IMR-90 (cell line): Measurements from ENCODE around the gene RGS3. TPM values are rescaled to one million over a fixed set of nuclear protein-coding genes. Genes with fewer than 3 reads are reported as not detected.
A peak's percentile ranks its signal among the peaks of the same experiment; 100 is the strongest.

Experiments
- ATAC-seq: fragments of 200-7000 bp; cut with Tn5 transposase; 2 replicates; pipeline ENCODE4 v1.9.1; 2020; ENCODE audit warnings: low read depth, mild to moderate bottlenecking, moderate library complexity
- BruUV-seq: library from RNA; stranded (reverse); fragments of 400-500 nt; replicated peaks from 2 replicates; lab custom pipeline; 2021; lab: Mats Ljungman, UMichigan
- CTCF ChIA-PET: fragments of 300-600 bp; formaldehyde crosslinking; extraction: SDS; loops from one replicate; lab custom pipeline; 2021; ENCODE audit warnings: antibody characterized with exemption; lab: Yijun Ruan, JAX
- POLR2A ChIA-PET: fragments of 300-600 bp; sonication (Branson Sonifier 250); formaldehyde crosslinking; loops from one replicate; lab custom pipeline; 2022; ENCODE audit warnings: antibody characterized with exemption; ENCODE audit not compliant: unreplicated experiment; lab: Charles Lee
- DNase-seq: peaks from one replicate; pipeline ENCODE4 v3.0.0; 2013
- H2AFZ ChIP-seq: replicated peaks from 2 replicates; pipeline ENCODE3; 2013; ENCODE audit warnings: low read length, mild to moderate bottlenecking; ENCODE audit not compliant: poor library complexity
- H2AK5ac ChIP-seq: 2 replicates; pipeline ENCODE4 v1.6.1; 2013; ENCODE audit warnings: low read depth, low read length, inconsistent platforms
- H2AK9ac ChIP-seq: replicated peaks from 2 replicates; pipeline ENCODE3; 2013; ENCODE audit warnings: mild to moderate bottlenecking, low read depth, low read length, moderate library complexity; ENCODE audit not compliant: poor library complexity
- H2BK120ac ChIP-seq: 2 replicates; pipeline ENCODE4 v1.6.1; 2013; ENCODE audit warnings: low read depth, low read length, inconsistent platforms
- H2BK15ac ChIP-seq: 3 replicates; pipeline ENCODE4 v1.6.1; 2013; ENCODE audit warnings: low read depth, low read length, inconsistent platforms
- H2BK20ac ChIP-seq: 2 replicates; pipeline ENCODE4 v1.6.1; 2013; ENCODE audit warnings: low read depth, mild to moderate bottlenecking, inconsistent platforms, low read length, moderate library complexity
- H2BK5ac ChIP-seq: 2 replicates; pipeline ENCODE4 v1.6.1; 2013; ENCODE audit warnings: mild to moderate bottlenecking, low read depth, low read length, inconsistent platforms; ENCODE audit not compliant: poor library complexity, severe bottlenecking
- H3K14ac ChIP-seq: replicated peaks from 2 replicates; pipeline ENCODE4 v1.6.1; 2013; ENCODE audit warnings: low read depth, low read length, inconsistent platforms
- H3K18ac ChIP-seq: 2 replicates; pipeline ENCODE4 v1.6.1; 2013; ENCODE audit warnings: low read depth, low read length, control low read depth
- H3K23ac ChIP-seq: 2 replicates; pipeline ENCODE4 v1.6.1; 2013; ENCODE audit warnings: low read depth, low read length, inconsistent platforms
- H3K27ac ChIP-seq: 2 replicates; pipeline ENCODE4 v1.5.1; 2013; ENCODE audit warnings: mild to moderate bottlenecking, control low read depth, low read length; ENCODE audit not compliant: insufficient read depth
- H3K27me3 ChIP-seq: 2 replicates; pipeline ENCODE4 v1.6.1; 2013; ENCODE audit warnings: low read length; ENCODE audit not compliant: control insufficient read depth, insufficient read depth
- H3K36me3 ChIP-seq: 2 replicates; pipeline ENCODE4 v1.6.1; 2013; ENCODE audit warnings: low read length, mixed read lengths; ENCODE audit not compliant: control insufficient read depth, insufficient read depth
- H3K4ac ChIP-seq: 2 replicates; pipeline ENCODE4 v1.6.1; 2013; ENCODE audit warnings: low read depth, low read length, inconsistent platforms
- H3K4me1 ChIP-seq: 2 replicates; pipeline ENCODE4 v1.6.1; 2013; ENCODE audit warnings: low read length, mixed read lengths; ENCODE audit not compliant: control insufficient read depth, insufficient read depth
- H3K4me2 ChIP-seq: 2 replicates; pipeline ENCODE4 v1.6.1; 2013; ENCODE audit warnings: low read depth, mild to moderate bottlenecking, control low read depth, low read length, moderate library complexity
- H3K4me3 ChIP-seq: 2 replicates; pipeline ENCODE4 v1.5.1; 2013; ENCODE audit warnings: low read depth, mild to moderate bottlenecking, control low read depth, low read length, moderate library complexity; ENCODE audit not compliant: insufficient read depth
- H3K56ac ChIP-seq: 2 replicates; pipeline ENCODE4 v1.6.1; 2013; ENCODE audit warnings: low read length, inconsistent platforms; ENCODE audit not compliant: insufficient read depth; ENCODE audit errors: extremely low read depth
- H3K79me1 ChIP-seq, 2 experiments: 2 replicates each; pipeline ENCODE4 v1.6.1; 2013; ENCODE audit warnings: low read length in 2 of 2, inconsistent platforms in 1 of 2, low read depth in 1 of 2
- H3K9ac ChIP-seq: 2 replicates; pipeline ENCODE4 v1.6.1; 2013; ENCODE audit warnings: low read depth, low read length, control low read depth
- H3K9me1 ChIP-seq: 2 replicates; pipeline ENCODE4 v1.6.1; 2013; ENCODE audit warnings: low read length, inconsistent platforms; ENCODE audit not compliant: insufficient read depth
- H3K9me3 ChIP-seq: 2 replicates; pipeline ENCODE4 v1.6.1; 2013; ENCODE audit warnings: low read length; ENCODE audit not compliant: control insufficient read depth, insufficient read depth
- H4K20me1 ChIP-seq: 2 replicates; pipeline ENCODE4 v1.6.1; 2013; ENCODE audit warnings: low read length, inconsistent platforms; ENCODE audit not compliant: insufficient read depth
- H4K5ac ChIP-seq: 2 replicates; pipeline ENCODE4 v1.6.1; 2013; ENCODE audit warnings: mild to moderate bottlenecking, low read depth, low read length, control low read depth
- H4K8ac ChIP-seq, 2 experiments: 2 replicates each; pipeline ENCODE4 v1.6.1; 2013; ENCODE audit warnings: low read depth in 2 of 2, low read length in 2 of 2, control low read depth in 1 of 2, inconsistent platforms in 1 of 2
- H4K91ac ChIP-seq: 2 replicates; pipeline ENCODE4 v1.6.1; 2013; ENCODE audit warnings: low read depth, low read length, inconsistent platforms; ENCODE audit not compliant: insufficient read depth
- BHLHE40 ChIP-seq: fragments of 150-350 bp; IDR thresholded peaks from 2 replicates; pipeline ENCODE4 v1.6.1; 2016; ENCODE audit warnings: mild to moderate bottlenecking, low read depth, low read length
- CHD1 ChIP-seq: IDR thresholded peaks from 2 replicates; pipeline ENCODE4 v1.6.1; 2012; ENCODE audit warnings: low read depth, low read length, improper control_type of control experiment
- MAFK ChIP-seq: IDR thresholded peaks from 2 replicates; pipeline ENCODE4 v1.6.1; 2012; ENCODE audit warnings: low read depth, low read length, improper control_type of control experiment
- MAZ ChIP-seq: IDR thresholded peaks from 2 replicates; pipeline ENCODE4 v1.6.1; 2012; ENCODE audit warnings: low read depth, mild to moderate bottlenecking, low read length, improper control_type of control experiment, moderate library complexity, borderline replicate concordance
- MXI1 ChIP-seq: IDR thresholded peaks from 2 replicates; pipeline ENCODE4 v1.6.1; 2012; ENCODE audit warnings: low read depth, mild to moderate bottlenecking, low read length, moderate library complexity, borderline replicate concordance
- POLR2A ChIP-seq: IDR thresholded peaks from 2 replicates; pipeline ENCODE4 v1.6.1; 2012; ENCODE audit warnings: mild to moderate bottlenecking, low read depth, low read length
- RAD21 ChIP-seq: IDR thresholded peaks from 2 replicates; pipeline ENCODE4 v1.6.1; 2012; ENCODE audit warnings: low read length, improper control_type of control experiment
- RCOR1 ChIP-seq: IDR thresholded peaks from 2 replicates; pipeline ENCODE4 v1.6.1; 2012; ENCODE audit warnings: mild to moderate bottlenecking, low read length, improper control_type of control experiment; ENCODE audit not compliant: insufficient replicate concordance
- WGBS, 2 experiments: methylation state at CpG; one replicate each; pipeline versions ENCODE4 v1.1.5 to v1.1.7; 2013; ENCODE audit warnings: missing lambda C conversion rate in 2 of 2; ENCODE audit not compliant: insufficient read length in 1 of 2; ENCODE audit errors: extremely low coverage in 2 of 2; 5-methylcytosine and 5-hydroxymethylcytosine counted together
- dilution Hi-C: fragments of 300-500 bp; cut with HindIII; formaldehyde crosslinking; loops from one replicate; pipeline ENCODE4 v1.14.3; 2018; ENCODE audit warnings: low sequenced_read_pairs; ENCODE audit not compliant: unreplicated experiment
- in situ Hi-C: fragments of 300-500 bp; cut with MboI; formaldehyde crosslinking; loops from 3 replicates; pipeline ENCODE4 v1.14.3; 2019; ENCODE audit warnings: low sequenced_read_pairs, inconsistent platforms, mixed read lengths
- intact Hi-C: fragments of 100-400 bp; cut with micrococcal nuclease; formaldehyde crosslinking; loops from 2 replicates; pipeline ENCODE4 v1.10.0; 2022
- polyA plus RNA-seq, 3 experiments: library from polyadenylated mRNA; depleted of rRNA; stranded (reverse); fragments of >200 nt; gene quantifications; 2 replicates each; pipeline ENCODE4 v1.2.3, GENCODE V29; 2012; ENCODE audit warnings: low replicate concordance in 1 of 3
- total RNA-seq: library from RNA; depleted of rRNA; stranded (reverse); fragments of >200 nt; gene quantifications from 2 replicates; pipeline ENCODE4 v1.2.3, GENCODE V29; 2012
- TF ChIP-seq, protein P1 (sequence below): fragments of 150-350 bp; IDR thresholded peaks from 2 replicates; pipeline ENCODE4 v1.6.1; 2016; ENCODE audit warnings: low read depth, mild to moderate bottlenecking, low read length, moderate library complexity, borderline replicate concordance
- TF ChIP-seq, protein P2 (sequence below): conservative IDR thresholded peaks from 2 replicates; pipeline ENCODE4 v1.5.1; 2012; ENCODE audit warnings: mild to moderate bottlenecking, low read depth, low read length, improper control_type of control experiment

RGS3 gene
- total and polyA plus RNA-seq, 2 of the 4 experiments (the other 2 are of a cell fraction): 51.8 to 65.6 TPM

DNA sequence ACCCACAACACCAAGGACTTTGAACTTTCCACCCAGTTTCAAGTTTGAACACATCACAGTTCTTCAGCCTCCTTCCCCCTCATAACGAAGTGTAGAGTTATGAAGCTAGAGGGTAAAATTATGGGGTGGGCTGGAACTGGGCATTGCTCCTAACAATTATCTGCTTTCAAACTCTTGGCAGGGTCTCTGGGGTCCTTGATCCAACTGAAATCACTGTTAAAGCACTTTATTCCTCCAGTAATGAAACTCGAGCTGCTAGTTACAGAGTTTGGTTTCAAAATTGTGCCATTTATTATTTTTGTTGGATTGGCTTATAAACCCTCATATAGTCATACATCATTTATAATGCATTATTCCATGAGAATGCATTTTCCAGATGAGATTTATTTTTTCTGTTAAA is 158.5 kb downstream of the RGS3 start:
- peaks cover 30% of the 10 kb centered on the region for H3K9me1 ChIP-seq
- CTCF ChIA-PET: interaction anchor here (1.1 to 1.6 kb wide), 2 partner anchors 20 to 33 kb away, joined by 3 to 4 read pairs; no protein-coding TSS in a partner anchor

More for the DNA sequence above, 158.5 kb downstream of the RGS3 start:
- H2AK9ac ChIP-seq: no peak overlapping the region
- H3K36me3 ChIP-seq: no peaks in the 10 kb centered on the region
- POLR2A ChIA-PET: no interaction called here
- no peak overlapping the region for H3K4me2 ChIP-seq
- WGBS, 2 experiments: no CpG with 5 or more reads among the region's 2 CpGs
- DNase-seq (no peak), ATAC-seq (no peak)
- in situ Hi-C loops (no loop called here), intact Hi-C loops (loop anchor here (2.0 kb wide), 3 partner anchors 19 to 33 kb away; no protein-coding TSS in a partner anchor), dilution Hi-C loops (no loop called here)
- peak overlapping the region; percentile 99 for H3K4ac ChIP-seq
- peak overlapping the region; percentile 98 for H2BK5ac ChIP-seq
- peak overlapping the region; percentile 95 for H3K14ac ChIP-seq
- H2BK120ac ChIP-seq: peak overlapping the region; percentile 99
- H3K18ac ChIP-seq: peak overlapping the region; percentile 83
- peak overlapping the region; percentile 57 for H2AK5ac ChIP-seq
- no peaks in the 10 kb centered on the region for H4K20me1 ChIP-seq
- H2BK20ac ChIP-seq: peak overlapping the region; percentile 100
- TF ChIP-seq, protein P1, sequence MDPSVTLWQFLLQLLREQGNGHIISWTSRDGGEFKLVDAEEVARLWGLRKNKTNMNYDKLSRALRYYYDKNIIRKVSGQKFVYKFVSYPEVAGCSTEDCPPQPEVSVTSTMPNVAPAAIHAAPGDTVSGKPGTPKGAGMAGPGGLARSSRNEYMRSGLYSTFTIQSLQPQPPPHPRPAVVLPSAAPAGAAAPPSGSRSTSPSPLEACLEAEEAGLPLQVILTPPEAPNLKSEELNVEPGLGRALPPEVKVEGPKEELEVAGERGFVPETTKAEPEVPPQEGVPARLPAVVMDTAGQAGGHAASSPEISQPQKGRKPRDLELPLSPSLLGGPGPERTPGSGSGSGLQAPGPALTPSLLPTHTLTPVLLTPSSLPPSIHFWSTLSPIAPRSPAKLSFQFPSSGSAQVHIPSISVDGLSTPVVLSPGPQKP: no peak
- no peak for TF ChIP-seq RAD21
- TF ChIP-seq CHD1: no peak
- no peak for TF ChIP-seq BHLHE40
- no peak for TF ChIP-seq POLR2A
- no peak for TF ChIP-seq MAZ
- TF ChIP-seq, protein P2, sequence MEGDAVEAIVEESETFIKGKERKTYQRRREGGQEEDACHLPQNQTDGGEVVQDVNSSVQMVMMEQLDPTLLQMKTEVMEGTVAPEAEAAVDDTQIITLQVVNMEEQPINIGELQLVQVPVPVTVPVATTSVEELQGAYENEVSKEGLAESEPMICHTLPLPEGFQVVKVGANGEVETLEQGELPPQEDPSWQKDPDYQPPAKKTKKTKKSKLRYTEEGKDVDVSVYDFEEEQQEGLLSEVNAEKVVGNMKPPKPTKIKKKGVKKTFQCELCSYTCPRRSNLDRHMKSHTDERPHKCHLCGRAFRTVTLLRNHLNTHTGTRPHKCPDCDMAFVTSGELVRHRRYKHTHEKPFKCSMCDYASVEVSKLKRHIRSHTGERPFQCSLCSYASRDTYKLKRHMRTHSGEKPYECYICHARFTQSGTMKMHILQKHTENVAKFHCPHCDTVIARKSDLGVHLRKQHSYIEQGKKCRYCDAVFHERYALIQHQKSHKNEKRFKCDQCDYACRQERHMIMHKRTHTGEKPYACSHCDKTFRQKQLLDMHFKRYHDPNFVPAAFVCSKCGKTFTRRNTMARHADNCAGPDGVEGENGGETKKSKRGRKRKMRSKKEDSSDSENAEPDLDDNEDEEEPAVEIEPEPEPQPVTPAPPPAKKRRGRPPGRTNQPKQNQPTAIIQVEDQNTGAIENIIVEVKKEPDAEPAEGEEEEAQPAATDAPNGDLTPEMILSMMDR: no peak
- TF ChIP-seq RCOR1: no peak
- TF ChIP-seq MXI1: no peak
- TF ChIP-seq MAFK: no peak
- H3K4me3 ChIP-seq: no peak overlapping the region
- H3K23ac ChIP-seq: peak overlapping the region; percentile 99; the same call in 1 of the 2 replicates
- no peaks in the 10 kb centered on the region for H3K27me3 ChIP-seq
- peak overlapping the region; percentile 76 for H3K56ac ChIP-seq
- H3K9me3 ChIP-seq: no peaks in the 10 kb centered on the region
- BruUV-seq: no TSS peak
- H2BK15ac ChIP-seq: peak overlapping the region; percentile 90
- H3K9ac ChIP-seq: 0 out of 2 replicates have a peak overlapping the region, but pooled peaks have one; percentile 8
- peak overlapping the region; percentile 60 for H4K5ac ChIP-seq
- peaks cover 29% of the 10 kb centered on the region for H3K4me1 ChIP-seq
- H3K79me1 ChIP-seq: peaks cover 5 to 8% of the 10 kb centered on the region in 2 experiments; a peak in 3 of 4 replicates
- peak overlapping the region; percentile 24 for H2AFZ ChIP-seq
- peak overlapping the region; percentile 96 for H3K27ac ChIP-seq
- H4K91ac ChIP-seq: peak overlapping the region; percentile 100
- H4K8ac ChIP-seq: peak overlapping the region; percentile 98
